AG20443 (cell line): ENCODE data around the gene PLEKHN1.
"Not testable (repeated sequence)": the region's sequence is repeated elsewhere in the genome, so short reads cannot be mapped to it uniquely, and the experiment has no call there.

Experiments used
- DNase-seq: peaks from one replicate; pipeline ENCODE4 v3.0.0; 2012; ENCODE audit warnings: low spot score, mixed read lengths

Gene PLEKHN1

DNA sequence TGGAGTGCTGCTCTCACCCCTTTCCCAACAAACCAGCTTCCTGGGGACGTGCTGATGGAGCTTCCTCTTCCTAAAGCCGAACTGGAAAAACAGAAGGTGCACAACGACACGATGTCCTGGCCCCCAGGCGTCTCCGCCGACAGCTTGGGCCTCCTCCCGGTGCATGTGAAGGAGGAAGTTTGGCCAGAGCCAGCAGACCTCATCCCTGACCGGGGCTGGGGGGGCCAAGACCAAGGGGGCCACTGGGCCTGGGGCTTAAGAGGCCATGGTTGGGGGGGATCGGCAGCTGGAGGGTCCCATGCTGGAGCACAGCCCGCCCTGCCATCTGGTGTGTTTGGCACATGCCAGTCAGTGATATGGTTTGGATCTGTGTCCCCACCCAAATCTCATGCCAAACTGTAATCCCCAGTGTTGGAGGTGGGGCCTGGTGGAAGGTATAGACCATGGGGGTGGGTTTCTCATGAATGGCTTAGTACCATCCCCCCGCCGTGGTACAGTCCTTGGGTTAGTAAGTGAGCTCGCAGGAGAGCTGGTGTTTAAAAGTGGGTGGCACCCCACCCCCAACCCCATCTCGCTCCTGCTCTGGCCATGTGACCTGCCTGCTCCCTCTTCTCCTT, 27.2 kb downstream of the PLEKHN1 start:
- DNase-seq, result no peak

GRCh38 chr1:994546-994945, 28.3 kb downstream of the PLEKHN1 start:
- DNase-seq, result not testable (repeated sequence)

DNA sequence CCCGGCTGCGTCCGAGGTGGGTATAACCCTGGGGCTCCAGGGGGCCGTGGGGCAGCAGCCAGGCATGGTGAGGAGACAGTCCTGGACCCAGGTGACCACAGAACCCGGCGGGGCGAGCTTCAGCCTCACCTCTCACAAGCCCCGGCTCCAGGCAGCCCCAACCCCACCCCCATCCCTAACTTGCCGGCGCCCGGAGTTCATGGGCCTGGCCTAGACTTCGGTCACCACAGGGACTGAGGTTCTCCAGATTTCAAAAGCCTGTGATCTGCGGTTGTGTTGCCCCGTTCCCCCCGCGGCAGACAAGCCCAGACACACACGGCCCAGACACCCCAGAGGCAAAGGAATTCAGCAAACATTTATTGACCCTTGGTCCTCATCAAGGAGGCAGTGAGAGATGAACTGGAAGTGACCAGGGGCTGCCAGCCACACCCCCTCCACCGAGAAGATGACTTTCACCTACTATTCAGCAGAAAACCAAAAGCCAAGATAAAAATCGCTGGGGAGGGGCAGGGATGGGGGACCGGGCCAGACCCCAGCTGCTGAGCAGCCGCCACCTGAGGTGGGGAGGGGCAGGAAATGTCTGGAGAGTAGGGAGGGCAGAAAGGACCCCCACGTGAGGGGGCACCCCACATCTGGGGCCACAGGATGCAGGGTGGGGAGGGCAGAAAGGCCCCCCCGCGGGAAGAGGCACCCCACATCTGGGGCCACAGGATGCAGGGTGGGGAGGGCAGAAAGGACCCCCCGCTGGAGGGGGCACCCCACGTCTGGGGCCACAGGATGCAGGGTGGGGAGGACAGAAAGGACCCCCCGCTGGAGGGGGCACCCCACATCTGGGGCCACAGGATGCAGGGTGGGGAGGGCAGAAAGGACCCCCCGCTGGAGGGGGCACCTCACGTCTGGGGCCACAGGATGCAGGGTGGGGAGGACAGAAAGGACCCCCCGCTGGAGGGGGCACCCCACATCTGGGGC, 29.7 kb downstream of the PLEKHN1 start:
- DNase-seq, result no peak

GRCh38 chr1:996851-997712, 30.8 kb downstream of the PLEKHN1 start:
- no peak for DNase-seq

- DNase-seq, result no peak
Measured at GRCh38 chr1:997713-997992, 31.4 kb downstream of the PLEKHN1 start.

DNA sequence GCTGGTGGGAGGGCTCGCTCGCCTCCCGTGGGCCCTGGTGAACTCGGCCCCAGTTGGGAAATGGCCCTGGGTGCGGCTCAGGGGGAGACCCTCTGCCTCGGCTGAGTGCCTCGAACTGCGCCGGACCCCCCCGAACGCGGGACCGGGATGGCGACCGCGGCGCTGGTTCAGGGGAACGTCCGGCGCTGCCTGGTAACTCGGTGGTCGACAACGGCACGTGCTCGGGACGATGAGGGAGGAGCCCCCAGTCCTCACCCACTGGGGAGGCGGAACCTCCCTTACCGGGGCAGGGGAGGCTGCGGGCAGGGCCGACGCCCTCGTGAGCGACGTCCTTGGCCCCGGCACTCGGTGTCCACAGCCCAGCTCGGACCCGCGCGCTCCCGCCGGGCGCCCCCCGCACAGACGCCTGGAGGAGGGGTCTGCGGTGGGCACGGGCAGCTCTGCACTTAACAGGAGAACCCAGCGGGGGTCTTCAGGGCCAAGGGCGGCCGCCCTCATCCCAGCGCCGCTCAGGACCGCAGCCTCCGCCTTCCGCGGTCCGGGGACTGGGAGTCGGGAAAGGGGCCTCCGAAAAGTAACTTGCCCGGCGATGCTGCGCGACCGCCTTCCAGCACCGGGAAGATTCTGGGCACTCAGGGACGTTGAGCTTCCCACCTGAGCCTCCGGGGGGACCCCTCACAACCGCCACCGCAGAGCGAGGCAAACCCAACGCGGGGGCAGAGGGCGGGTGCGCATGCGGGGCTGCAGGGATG, 31.9 kb downstream of the PLEKHN1 start:
- peak; percentile 16 for DNase-seq

GRCh38 chr1:998745-998994, 32.4 kb downstream of the PLEKHN1 start:
- DNase-seq, result no peak

- DNase-seq, result peak; percentile 55
Measured at GRCh38 chr1:998995-999724, 32.9 kb downstream of the PLEKHN1 start.

DNA sequence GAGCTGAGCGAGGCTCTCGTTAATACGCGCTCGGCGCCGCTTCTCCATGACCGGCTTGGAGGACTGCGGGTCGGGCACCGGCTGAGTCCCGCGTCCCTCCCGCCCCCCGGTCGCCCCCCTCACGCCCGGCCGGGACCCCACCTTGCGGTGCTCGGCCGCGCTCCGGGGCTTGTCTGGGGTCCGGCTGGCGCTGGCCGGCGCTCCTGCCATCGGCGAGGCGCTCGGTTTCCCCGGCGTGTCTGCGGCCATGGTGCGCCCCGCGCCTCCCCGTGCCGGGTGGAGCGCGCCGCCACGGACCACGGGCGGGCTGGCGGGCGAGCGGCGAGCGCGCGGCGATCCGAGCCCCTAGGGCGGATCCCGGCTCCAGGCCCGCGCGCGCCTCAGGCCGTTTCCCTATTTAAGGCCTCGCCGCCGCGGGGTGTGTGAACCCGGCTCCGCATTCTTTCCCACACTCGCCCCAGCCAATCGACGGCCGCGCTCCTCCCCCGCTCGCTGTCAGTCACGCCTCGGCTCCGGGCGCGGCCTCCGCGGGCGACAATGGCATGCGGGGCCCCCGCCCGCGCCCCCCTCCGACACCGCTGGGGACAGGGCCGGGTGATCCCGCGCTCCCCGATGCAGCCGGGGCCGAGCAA, 33.6 kb downstream of the PLEKHN1 start, which contains the start of gene HES4:
HES4 (minus strand) TSS at position 373 of the 632 bp plus-strand sequence; CDS start at position 249, 124 bp downstream.
- DNase-seq, result peak; percentile 95

GRCh38 chr1:1000357-1001056, 34.2 kb downstream of the PLEKHN1 start:
- DNase-seq, result peak; percentile 95

DNA sequence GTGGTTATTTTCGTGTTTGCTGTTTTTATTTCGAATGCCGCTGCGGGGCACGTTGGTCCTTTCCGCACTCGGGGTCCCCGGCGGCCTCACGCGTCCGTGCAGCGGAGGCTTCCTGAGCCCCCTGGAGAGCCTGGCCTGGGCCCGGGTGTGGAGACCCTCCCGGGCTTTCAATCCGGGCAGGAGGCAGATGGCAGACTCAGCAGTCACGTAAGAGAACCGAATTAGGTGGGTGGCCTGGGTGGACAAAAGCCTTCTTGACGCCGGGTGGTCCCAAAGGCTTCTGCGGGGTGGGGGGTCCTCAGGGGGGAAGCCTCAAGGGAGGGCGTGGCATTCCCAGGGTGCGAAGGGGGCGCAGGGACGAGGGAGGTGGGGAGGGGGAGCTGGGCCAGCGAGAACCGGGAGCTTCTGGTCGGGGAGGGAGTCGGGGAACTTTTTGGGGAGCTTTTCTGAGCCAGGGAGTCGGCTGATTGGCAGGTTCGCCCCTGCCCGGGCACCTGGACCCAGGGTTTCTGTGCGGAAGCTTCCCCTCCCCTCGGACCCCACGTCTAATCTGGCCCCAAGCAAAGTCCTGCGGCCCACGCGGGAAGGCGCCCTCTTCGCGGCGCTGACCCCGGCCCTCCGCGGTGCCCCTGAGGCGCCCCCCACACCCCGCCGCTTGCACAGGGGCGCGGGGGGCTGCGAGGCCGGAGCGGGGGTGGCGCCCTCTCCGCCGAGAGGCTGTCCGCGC, 34.9 kb downstream of the PLEKHN1 start:
- no peak for DNase-seq

- DNase-seq, result no peak
Measured at GRCh38 chr1:1003618-1004419, 37.5 kb downstream of the PLEKHN1 start.

DNA sequence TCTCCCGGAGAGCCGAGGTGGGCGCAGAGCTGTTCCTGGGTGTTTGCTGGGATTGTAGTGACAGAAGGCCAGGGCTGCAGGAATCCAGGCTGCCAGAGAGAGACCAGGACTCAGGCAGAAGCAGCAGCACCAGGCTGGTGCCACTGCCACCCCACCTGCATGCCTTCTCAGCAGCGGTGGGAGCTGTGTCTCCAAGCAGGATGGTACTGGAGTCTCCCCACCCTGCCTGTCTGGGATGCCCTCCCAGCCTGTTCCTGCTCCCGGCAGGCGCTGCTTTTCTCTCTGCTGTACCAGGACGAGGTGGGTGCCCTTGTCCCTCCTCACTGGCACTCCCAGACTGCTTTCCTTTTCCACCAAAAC, 38.1 kb downstream of the PLEKHN1 start:
- DNase-seq, result no peak

- peak; percentile 34 for DNase-seq
Measured at GRCh38 chr1:1004780-1005697, 38.8 kb downstream of the PLEKHN1 start.

DNA sequence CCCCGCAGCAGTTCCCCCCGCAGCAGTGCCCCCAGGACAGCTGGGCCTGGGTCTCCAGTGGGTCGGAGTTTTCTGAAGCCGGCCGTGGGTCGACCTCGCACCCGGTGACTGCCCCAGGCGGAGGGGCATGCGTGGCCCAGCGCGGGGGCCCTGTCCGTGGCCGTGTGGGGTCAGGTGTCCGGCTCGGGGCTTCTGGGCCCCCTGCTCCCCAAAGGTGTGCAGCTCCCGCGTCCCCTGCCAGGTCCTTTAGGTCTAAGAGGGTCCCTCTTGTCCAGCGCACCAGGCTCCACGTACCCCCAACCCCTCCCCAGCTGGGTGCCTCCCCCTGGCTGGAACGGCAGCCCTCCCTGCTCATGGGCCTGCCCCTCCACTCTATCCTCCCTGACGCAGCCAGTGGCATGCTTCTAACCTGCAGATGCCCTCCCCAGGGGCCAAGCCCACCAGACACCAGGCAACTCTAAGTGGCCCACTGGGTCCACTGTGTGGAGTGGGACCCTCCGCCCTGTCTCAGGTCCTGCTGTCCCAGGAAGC, 39.6 kb downstream of the PLEKHN1 start:
- no peak for DNase-seq

GRCh38 chr1:1006305-1007159, 40.2 kb downstream of the PLEKHN1 start:
- no peak for DNase-seq
